ENCODE results near the gene GPR84.

The GPR84 gene

DNA sequence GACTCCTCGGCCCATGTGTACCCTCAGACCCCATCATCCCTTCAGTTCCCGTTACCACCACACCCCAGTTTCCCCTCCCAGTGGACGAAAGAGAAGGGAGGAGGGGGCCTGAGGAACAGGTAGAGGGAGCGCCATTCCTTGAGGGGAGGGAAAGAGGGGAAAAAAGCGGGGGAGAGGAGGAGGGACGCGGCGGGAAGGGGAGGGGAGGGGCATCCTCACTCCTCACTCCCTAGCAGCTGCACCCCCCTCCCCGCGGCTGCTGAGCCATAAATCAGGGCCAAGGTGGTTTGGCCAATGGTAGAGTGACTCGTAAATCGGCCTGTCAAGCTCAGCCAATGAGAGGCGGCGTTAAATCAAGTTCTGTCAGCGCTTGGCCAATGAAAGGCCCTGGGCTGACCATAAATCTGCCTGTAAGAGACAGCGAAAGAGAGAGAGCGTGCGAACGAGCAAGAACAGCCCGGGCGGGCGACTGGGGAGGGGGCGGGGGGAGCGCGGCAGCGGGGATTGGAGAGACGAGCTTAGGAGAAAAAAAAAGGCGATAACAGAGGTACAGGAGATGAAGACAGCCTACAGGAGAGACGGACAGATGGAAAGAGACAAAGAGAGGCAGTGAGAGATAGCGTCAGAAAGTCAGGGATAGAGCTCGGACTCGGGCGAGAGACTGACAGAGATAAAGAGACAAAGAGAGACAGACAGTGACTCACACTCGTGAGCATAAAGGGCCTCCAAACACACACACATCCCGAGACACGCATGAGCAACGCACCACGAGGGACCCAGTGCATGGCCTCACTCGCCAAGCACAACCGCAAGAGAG is 5.1 kb downstream of the GPR84 start:
- H3K27ac ChIP-seq: peak overlapping the region; percentile 95
- POLR2A ChIA-PET (ENCODE audit: low non-redundant PET): interaction anchor here (0.6 to 1.2 kb wide), 4 partner anchors 15 to 870 kb away, joined by 3 to 8 read pairs (median 6); partner anchors contain the start of genes CBX5, COPZ1 and HNRNPA1
- peak; percentile 99 for DNase-seq (ENCODE audit: low spot score)
- CTCF ChIA-PET: interaction anchor here (0.5 to 1.5 kb wide), 3 partner anchors 9 to 139 kb away, joined by 3 to 4 read pairs (median 4); no protein-coding TSS in a partner anchor
- TF ChIP-seq CTCF (conservative IDR thresholded peaks at IDR 0.05; ENCODE audit: low read depth): no peak

GRCh38 chr12:54358191-54358944 is 5.9 kb downstream of the GPR84 start:
- ChIA-PET CTCF (interaction anchor here (0.5 to 1.1 kb wide), 3 partner anchors 107 to 144 kb away, joined by 4 to 5 read pairs (median 4); no protein-coding TSS in a partner anchor), POLR2A (ENCODE audit: low non-redundant PET) (interaction anchor here (1.0 to 1.2 kb wide), 2 partner anchors 33 to 78 kb away, joined by 5 to 7 read pairs; partner anchors contain the start of genes CBX5, COPZ1 and HNRNPA1)
- peak overlapping the region; percentile 95 for H3K27ac ChIP-seq
- no peak for TF ChIP-seq CTCF (conservative IDR thresholded peaks at IDR 0.05; ENCODE audit: low read depth)
- DNase-seq (ENCODE audit: low spot score): no peak

DNA sequence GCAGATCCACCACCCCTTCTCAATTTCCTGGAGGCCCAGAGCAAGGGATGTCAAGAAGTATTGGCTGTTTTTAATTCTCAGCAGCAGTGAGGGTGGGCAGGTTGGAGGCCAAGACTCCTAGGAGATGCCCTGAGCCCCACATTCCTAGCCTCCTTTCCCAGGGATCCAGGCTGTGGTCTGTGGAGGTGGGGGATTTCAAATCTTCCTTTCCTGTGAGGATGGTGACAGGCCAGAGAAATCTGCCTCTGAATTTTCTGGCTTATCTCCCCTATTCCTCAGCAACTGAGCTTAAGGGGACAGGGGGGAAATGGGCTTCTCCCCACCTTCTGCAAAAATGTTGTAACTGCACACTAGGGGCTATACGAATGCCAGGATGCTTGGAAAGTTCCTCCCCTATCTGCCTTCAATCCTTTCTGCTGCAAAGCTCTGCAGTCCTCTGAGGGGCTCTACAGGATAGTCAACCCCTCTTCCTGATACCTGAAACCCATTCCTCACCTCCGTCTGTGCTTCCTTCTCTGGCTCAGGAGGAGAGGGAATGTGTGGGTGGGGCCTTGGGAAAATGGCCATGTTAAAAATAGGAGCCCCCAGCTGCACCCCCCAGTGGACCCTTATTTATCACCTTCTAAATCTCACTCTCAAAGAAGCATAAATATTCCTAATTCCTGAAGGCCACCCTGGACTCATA is 6.6 kb downstream of the GPR84 start:
- DNase-seq (ENCODE audit: low spot score): no peak
- H3K27ac ChIP-seq: peak overlapping the region; percentile 95
- TF ChIP-seq CTCF (conservative IDR thresholded peaks at IDR 0.05; ENCODE audit: low read depth): no peak
- CTCF ChIA-PET: interaction anchor here (0.6 to 1.1 kb wide), 3 partner anchors 20 to 360 kb away, joined by 3 to 5 read pairs (median 4); no protein-coding TSS in a partner anchor
- POLR2A ChIA-PET (ENCODE audit: low non-redundant PET): no interaction called here

- DNase-seq (ENCODE audit: low spot score): no peak
- POLR2A ChIA-PET (ENCODE audit: low non-redundant PET): no interaction called here
- TF ChIP-seq CTCF (conservative IDR thresholded peaks at IDR 0.05; ENCODE audit: low read depth): no peak
- H3K27ac ChIP-seq: peak overlapping the region; percentile 95
- CTCF ChIA-PET: interaction anchor here (0.6 to 0.9 kb wide), 2 partner anchors 19 to 359 kb away, joined by 3 to 4 read pairs; no protein-coding TSS in a partner anchor
Observed at GRCh38 chr12:54356951-54357356, 7.3 kb downstream of the GPR84 start.

- POLR2A ChIA-PET (ENCODE audit: low non-redundant PET): no interaction called here
- no peak for DNase-seq (ENCODE audit: low spot score)
- H3K27ac ChIP-seq: peak overlapping the region; percentile 27; the same call in 1 of the 2 replicates
- TF ChIP-seq CTCF (conservative IDR thresholded peaks at IDR 0.05; ENCODE audit: low read depth): no peak
- CTCF ChIA-PET: interaction anchor here (1.1 kb wide), 1 partner anchor 136 kb away, joined by 4 read pairs; no protein-coding TSS in a partner anchor
Observed at GRCh38 chr12:54356228-54356627, 8.1 kb downstream of the GPR84 start.
